ENCODE results near the gene CEP170.

The CEP170 gene

DNA sequence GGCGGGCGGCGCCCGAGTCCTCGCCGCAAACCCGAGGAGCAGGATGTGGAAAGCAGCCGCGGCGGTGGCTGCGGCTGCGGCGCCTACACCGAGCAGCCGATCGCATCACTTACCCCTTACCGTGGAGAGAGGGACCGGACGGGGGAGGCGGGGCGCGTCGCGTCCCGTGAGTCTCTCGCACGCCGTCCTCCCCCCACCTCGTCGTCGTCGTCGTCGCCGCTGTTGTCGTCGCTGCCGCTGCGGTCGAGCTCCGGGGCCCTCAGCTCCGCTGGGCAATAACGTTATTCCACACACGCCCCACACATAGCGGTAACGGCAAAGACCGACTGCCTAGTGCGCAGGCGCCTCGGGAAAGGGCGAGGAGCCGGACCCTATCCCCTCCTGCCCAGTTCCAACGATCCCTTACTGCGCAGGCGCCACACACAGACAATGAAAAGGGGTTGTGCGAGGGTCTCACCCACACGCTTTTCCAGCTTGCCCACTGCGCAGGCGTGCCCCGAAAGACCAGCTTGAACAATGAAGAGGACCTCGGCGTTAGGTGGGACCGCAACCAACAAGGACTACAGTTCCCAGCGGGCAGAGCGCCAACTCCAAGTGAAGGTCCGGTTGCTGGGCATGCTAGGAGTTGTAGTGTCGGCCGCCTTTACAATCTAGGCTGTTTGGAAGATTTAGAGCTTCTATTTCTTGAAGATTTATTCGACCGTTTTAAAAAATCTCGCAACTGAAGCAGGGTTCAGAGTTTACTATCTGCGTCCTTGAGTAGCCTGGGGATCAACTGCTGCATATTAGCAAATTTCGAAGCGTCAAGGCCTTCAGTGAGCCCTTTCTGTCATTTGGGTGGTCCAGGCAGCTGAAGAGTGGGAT lies at the start of gene CEP170:
TSS of gene CEP170 (minus strand) at position 355 of the 864 bp plus-strand sequence. CDS start 30,001 bp downstream, outside the sequence.
- DNase-seq = peak; percentile 99

DNA sequence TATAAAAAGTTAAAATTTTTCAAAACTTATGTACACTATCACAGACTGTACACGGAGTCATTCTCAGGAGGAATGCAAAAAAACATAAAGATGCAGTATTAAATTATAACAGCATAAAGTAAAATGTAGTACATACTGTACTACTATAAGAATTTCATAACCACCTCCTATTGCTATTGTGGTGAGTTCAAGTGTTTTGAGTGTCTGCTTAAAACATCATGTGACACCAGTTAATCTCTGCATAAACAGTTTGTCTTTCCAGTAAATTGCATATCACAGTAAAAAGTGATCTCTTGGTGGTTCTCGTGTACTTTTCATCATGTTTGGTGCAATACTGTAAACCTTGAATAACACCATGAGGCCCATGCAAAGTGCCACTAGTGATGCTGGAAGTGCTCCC lies 46.0 kb upstream of the CEP170 start:
- no peak for DNase-seq

DNA sequence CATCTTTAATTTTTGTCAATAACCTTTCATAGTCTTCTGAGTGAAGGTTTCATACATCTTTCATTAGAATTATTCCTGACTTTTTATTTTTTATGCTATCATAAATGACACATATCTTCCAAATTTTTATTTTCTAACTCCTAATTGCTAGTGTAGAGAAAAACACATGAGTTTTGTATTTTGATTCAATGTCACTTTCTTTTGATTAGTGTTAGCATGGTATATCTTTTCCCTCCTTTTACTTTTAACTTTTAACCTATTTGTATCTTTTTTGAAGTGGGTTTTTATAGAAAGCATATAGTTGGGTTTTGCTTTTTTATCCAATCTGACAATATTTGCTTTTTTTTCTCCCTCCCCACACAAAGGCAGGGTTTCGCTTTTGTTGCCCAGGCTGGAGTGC lies 44.0 kb upstream of the CEP170 start:
- no peak for DNase-seq

DNA sequence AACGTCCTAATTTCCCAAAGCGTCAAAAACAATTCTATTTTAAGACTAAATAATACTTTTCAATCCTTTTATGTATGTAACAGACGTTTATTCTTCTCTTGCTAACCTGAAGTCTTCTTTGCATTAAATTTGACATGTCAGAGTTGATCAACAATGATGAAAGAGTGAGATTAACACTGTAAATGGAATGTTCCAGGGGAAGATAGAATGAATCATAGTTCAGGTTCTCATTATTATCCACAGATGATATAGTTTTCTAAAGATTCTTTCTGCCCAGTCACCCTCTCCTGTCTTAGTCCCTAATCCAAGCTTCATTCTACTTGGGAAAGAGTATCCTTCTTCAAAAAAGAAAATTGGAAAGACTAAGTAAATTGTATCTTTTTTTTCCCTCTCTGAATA lies 39.6 kb upstream of the CEP170 start:
- DNase-seq = no peak

DNA sequence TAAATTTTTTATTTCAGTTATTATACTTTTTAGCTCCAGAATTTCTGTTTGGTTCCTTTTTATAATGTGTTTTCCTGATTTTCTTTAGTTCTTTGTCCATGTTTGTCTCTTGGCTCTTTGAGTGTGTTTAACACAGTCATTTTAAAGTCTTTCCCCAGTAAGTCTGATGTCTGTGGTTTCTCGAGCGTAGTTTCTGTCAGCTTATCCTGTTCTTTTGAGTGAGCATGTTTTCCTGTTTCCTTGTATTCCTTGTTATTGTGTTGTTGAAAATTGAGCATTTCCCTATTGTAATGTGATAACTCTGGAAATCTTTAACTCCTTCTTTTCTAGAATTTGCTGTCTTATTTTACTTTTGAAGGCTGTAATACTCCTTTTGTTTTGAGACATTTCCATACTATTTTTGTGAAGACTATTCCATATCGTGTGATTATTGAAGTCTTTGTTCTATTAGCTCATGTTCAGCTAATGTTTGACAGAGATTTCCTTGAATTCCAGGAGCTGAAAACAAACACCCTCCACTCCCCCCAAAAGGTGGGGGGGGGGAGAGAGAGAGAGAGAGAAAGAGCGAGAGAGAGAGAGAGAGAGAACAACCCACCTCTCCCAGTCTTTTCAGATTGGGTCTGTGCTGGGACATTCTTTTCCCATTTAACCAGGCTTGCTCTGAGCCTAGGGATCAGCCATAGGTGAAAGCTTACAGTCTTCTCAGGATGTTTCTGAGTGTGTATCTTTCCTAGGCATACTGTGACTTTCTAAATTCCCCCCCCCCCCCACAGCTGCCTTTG lies 39.1 kb upstream of the CEP170 start:
- DNase-seq = no peak

DNA sequence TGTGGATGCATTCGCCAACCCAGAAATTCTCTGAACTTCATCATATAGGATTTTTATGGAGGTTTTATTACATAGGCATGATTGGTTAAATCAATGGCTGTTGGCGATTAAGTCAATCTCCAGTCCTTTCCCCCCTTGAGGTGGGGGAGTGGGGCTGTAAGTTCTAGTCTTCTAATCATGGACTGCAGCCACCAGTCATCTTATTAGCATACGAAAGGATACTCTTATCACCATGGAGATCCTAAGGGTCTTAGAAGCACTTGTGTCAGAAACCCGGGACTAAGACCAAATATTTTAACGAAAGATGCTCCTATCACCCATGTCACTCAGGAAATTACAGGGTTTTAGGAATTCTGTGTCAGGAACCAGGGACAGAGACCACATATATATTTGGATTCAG lies 37.0 kb upstream of the CEP170 start:
- DNase-seq = no peak

DNA sequence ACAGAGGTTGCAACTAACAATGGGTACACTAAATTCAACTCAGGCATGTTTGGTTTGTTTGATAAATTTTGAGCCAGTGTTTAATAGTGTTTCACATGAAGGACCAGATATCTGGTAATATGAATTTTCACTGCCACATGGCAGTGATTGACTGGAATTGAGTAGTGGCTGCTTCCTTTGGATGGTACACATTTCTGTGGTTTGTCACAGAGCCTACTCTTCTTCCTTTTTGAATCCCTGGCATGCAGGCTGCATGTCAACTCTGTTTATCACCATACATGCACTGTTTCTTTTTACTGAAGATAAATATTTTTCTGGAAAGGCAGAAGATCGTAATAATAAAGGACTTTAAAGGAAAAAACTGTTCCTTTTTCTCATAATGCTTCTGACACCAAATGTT lies 36.2 kb upstream of the CEP170 start:
- no peak for DNase-seq

DNA sequence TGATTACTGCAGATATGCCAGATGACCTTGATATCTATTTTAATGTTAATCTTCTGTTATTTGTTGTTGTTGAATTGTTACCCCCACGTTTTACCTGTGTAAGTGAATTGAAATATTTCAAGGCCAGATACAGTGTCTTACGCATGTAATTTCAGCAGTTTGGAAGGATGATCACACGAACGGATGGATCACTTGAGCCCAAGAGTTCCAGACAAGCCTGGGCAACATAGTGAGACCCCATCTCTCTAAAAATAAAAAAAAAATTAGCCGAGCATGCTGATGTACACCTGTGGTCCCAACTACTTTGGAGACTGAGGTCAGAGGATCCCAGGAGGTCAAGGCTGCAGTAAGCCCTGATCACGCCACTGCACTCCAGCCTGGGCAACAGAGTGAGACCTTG lies 33.0 kb upstream of the CEP170 start:
- DNase-seq = no peak

DNA sequence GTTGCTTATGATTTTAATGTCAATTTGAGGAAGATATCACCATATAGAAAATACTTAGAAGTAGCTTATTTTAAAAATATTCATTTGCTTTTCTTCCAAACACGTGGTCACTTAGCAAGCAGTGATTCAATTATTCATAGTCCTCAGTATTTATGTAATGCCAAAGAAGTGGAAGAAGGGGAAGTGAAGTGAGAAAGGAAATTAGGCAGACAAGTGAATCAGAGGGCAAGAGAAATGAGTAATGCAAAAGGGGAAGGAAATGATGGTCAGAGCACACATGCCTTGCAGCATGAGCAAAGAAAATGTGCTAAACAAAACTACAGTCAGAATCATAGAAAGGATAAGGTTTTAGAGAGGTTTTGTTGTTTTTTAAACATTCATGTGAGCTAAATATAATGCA lies 32.6 kb upstream of the CEP170 start:
- DNase-seq = no peak

DNA sequence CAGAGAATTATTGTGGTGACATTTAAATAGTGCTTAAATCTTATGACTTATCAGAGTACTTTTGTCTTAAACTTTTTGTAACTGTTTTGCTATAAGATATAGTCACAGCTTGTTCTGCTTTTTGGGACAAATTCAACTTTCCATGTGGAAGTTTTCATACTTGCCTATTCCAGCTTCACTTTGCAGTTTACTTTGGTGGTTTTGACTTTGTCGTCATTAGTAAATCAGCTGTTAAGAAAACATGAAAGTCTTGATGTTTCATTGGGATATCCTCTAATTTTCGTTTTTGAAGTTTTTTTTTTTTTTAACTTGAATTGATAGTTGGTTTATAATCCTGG lies 32.0 kb upstream of the CEP170 start:
- DNase-seq = no peak

DNA sequence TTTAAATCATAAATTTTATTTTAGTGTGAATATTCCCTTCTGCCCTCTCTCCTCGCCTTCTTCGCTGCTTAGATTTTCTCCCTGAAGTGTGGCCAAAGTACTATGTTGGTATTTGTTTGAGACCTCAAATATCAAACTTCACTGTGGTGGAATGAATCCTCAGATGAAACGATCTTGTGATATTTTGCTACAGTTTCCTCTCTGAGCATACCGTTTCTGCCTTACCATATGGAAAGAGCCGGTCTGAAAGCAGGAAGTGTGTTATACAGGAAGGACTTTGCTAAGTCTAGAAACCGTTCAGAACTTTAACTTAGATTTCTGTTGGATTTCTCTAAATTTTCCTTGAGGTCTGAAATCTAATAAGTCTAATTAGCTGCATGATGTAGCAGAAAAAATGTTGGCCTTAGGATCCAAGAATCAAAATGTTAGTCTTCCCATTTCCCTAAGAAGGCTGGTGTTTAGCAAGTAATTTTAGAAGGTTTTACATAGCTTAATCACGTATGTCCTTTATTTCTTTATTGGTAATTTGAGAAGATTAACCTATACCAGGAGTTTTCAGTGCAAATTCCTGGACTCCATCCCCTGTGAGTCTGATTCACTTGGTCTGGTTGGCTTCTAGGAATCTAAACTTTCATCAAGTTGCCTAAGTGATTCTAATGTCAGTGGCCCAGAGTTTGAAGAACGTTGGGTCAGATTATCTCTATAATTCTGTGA lies 31.5 kb upstream of the CEP170 start:
- no peak for DNase-seq

DNA sequence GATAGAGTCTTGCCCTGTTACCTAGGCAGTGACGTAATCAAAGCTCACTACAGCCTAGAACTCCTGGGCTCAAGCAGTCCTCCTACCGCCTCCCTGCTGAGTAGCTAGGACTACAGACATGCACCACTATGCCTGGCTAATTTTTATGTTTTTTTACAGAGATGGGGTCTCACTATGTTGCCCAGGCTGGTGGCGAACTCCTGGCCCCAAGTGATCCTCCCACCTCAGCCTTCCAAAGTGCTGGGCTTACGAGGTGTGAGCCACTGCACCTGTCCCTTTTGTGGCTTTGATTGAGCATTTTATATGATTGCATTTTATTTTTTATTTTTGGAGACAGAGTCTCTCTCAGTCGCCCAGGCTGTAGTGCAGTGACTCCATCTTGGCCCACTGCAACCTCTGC lies 26.6 kb upstream of the CEP170 start:
- no peak for DNase-seq

DNA sequence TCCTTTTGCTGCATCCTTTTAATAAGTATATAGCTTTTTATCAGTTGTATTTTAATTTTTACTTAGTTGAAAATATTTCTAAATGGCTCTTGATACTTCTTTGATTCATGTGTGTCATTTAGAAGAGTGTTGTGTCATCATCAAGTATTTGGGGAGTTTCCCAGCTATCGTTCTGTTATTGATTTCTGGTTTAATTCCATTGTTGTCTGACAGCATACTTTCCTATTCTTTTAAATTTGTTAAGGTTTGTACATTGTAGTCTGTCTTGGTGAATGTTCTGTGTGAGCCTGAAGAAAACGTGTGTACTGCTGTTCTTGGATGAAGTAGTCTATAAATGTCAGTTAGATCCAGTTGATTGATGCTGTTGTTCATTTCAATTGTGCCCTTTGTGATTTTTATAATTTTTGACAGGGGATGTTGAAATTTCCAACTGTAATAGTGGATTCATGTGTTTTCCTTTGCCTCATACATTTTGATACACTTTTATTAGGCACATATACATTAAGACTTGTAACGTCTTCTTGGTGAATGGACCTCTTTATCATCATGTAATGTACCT lies 25.6 kb upstream of the CEP170 start:
- no peak for DNase-seq

DNA sequence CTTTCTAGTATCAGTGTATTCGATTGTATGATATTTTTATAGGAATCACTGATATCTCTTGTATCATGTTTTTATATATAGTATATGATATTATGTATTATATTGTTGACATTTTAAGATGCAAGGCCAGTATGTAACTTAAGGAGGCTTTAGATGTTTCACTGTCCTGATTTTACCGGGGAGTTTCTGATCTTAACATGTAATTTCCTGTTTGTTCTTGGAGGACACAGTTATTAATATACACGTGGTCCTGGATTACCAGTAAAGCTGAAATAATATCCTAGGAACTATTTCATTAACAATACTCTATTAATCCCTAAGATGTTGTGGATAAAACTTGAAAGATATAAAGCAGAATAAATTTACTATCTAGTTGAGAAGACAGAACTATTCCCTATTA lies 20.2 kb upstream of the CEP170 start:
- DNase-seq = no peak

DNA sequence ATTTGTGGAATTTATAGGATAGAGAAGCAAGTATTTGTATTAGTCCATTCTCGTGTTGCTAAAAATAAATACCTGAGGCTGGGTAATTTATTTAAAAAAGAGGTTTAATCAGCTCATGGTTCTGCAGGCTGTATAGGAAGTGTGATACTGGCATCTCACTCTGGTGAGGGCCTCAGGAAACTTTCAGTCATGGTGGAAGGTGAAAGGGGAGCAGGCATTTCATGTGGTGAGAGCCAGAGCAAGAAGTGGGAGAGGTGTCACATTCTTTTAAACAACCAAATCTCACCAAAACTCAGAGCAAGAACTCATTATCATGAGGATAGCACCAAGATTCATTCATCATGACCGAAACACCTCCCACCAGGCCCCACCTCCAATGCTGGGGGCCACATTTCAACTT lies 18.9 kb upstream of the CEP170 start:
- no peak for DNase-seq

DNA sequence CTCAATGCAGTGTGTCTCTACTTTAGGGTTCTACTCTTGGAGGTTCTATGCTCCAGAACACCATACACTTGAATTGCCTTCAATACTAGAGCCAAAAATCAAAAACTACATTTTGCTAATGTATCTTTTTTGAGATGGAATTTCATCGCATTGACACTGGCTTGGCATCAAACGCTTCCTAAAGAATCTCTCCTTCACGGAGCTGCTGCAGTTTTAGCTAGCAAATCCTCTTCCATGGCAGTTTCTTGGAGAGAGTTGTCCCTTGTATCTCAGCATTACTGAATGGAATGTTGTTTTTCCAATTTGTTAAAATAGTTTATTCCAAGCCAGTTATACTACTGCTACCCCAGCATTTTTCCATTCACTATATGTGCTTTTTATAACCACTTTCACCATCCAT lies 18.4 kb upstream of the CEP170 start:
- no peak for DNase-seq

DNA sequence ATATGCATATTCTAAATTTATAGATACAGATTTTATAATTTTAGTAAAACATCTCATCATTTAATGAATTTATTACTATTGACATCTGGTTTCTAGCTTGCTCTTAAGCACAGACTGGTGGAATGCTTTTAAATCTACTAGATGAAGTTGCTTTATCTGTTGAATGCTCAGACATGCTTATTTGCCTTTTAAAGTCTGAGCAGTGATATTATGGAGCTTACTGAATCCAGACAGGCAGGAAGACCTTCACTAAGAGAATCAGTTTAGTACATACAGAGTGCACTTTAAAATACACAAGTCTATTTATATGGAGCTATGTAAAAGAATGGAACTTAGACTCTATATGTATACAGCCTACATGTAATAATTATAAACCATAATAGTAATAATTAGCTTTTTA lies 17.3 kb upstream of the CEP170 start:
- DNase-seq = no peak

DNA sequence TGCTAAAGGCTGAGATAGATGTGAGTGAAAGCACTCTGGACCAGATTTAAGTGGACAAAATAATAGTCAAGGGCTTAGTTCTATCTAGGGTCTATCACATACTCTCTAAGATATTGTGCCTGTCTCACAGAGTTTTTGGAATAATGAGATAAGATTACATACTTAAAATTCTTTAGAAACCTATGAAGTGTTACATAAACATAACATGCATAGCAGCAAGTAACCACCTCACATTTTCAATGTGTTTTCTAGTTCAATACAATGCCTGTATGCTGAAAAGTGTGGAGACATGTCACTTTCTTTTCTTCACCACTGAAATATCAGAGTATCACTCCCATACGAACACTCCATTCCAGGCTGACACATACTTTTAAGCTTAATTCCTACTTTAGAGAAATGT lies 16.9 kb upstream of the CEP170 start:
- no peak for DNase-seq

DNA sequence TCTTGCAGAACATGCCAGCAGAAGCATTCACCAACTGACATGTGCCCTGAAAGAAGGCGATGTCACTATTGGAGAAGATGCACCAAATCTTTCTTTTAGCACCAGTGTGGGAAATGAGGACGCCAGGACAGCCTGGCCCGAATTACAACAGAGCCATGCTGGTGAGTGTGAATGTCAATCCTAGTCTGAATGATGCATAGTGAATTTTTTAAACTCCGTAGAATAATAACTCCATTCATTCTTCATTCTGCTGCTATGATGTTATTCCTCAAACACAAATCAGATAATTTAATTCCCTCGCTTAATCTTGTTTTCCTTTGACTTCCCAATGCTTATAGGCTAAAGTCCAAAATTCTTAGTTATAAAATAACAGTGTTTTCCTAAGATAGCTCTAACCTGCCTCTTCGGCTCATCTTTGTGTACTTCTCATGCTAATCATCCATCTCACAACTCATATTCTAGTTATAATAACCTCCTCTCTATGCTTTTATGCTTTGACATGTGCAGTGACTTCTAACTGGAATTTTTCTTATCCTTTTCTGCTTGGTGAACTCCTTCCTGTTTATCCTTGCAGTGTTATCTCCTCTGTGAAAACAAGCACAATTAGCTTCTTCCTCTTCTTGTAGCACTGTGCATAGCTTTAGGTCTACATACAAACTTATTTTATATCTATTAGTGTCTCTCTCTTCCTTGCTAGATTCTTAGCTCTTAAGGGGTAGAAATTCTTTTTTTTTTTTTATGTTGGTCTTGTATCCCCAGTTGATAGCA lies 15.2 kb upstream of the CEP170 start:
- no peak for DNase-seq

DNA sequence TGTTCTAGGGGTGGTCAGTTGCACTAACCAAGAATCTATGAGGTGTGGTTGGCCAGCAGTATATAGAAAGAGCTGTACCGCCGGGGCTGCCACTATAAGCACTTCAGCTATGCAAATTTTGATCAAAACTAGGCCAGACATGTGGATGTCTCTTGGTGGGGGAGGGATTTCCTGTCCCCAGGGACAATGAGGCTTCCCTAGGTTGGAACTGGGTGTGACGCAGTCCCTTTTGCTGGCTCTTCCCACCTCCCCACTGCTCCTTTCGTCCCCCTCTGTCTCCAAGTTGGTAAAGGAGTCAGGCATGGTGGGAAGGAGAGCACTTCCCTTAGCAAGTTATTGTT lies 14.3 kb upstream of the CEP170 start:
- no peak for DNase-seq

DNA sequence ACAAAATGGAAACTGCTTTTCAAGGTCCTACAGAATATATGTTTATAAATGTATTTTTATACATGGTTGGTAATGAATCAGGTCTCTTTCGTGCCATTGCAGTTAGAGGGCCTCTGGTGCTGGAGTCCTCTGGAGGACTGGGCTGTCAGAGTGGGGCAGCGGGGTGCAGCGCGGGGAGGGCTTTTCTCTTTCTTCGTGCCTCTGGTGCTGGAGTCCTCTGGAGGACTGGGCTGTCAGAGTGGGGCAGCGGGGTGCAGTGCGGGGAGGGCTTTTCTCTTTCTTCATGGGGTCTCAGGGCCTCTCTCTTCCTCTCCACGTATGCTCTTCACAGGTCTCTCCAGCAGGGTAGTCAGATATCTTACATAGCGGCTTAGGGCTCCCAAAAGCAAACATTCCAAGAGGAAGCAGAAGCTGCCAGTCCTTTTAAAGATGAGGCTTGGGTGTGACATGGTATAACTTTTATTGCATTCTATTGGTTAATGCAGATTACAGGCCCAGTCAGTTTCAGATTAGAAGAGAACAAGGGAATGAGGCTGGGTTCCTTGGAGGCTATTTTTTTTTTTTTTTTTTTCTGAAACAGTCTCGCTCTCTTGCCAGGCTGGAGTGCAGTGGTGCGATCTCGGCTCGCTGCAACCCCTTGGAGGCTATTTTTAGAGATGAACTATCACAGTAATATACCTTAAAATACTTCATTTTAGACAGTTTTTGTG lies 13.8 kb upstream of the CEP170 start:
- no peak for DNase-seq

Measured in NCI-H1436 treated with DMSO at 0.1 percent for 48 hours (cell line).